Tibial nerve (tissue), 4 donors: ENCODE results near the gene SCYGR1. TPM values are rescaled to one million over a fixed set of nuclear protein-coding genes. Genes with fewer than 3 reads are reported as not detected.
"Not testable (repeated sequence)": the region's sequence is repeated elsewhere in the genome, so short reads cannot be mapped to it uniquely, and the experiment has no call there.

ENCODE experiments used
- DNase-seq, 2 donors: peaks; one replicate each; pipeline ENCODE4 v3.0.0-alpha.2; 2019; ENCODE audit warnings: low spot score in 2 of 2
- H3K27ac ChIP-seq, 4 donors: fragments of 200-600 bp; sonication (generic) in 3 of 4; one replicate each; pipeline ENCODE4 v1.5.1; 2017 to 2019; ENCODE audit warnings: mild to moderate bottlenecking in 1 of 4
- H3K27me3 ChIP-seq, 2 donors: fragments of 200-600 bp; sonication (generic) in 1 of 2; one replicate each; pipeline versions ENCODE4 v1.5.1 to v1.6.0; 2017 to 2019
- H3K36me3 ChIP-seq, 3 donors: fragments of 200-600 bp; sonication (generic); one replicate each; pipeline ENCODE4 v1.5.1; 2018 to 2019
- H3K4me1 ChIP-seq, 4 donors: fragments of 200-600 bp; sonication (generic) in 3 of 4; one replicate each; pipeline ENCODE4 v1.5.1; 2017 to 2019
- H3K4me3 ChIP-seq, 4 donors: fragments of 200-600 bp; sonication (generic) in 3 of 4; one replicate each; pipeline ENCODE4 v1.5.1; 2017 to 2019; ENCODE audit warnings: mild to moderate bottlenecking in 1 of 4, moderate library complexity in 1 of 4
- H3K9me3 ChIP-seq, 4 donors: fragments of 200-600 bp; sonication (generic) in 3 of 4; one replicate each; pipeline ENCODE4 v1.5.1; 2017 to 2019
- CTCF ChIP-seq, 5 experiments: fragments of 200-600 bp in 3 of 5; fragments of 450-650 bp in 2 of 5; sonication (generic) in 3 of 5; IDR thresholded peaks; one replicate each; pipeline ENCODE4 v1.5.1; 2016 to 2019; ENCODE audit warnings: antibody characterized with exemption in 5 of 5, mild to moderate bottlenecking in 3 of 5, moderate library complexity in 2 of 5
- EP300 ChIP-seq, 2 donors: sonication (generic); formaldehyde crosslinking; IDR thresholded peaks; one replicate each; pipeline ENCODE4 v1.6.1; 2017; ENCODE audit warnings: antibody characterized with exemption in 2 of 2, mild to moderate bottlenecking in 1 of 2
- POLR2A ChIP-seq, 2 donors: fragments of 450-650 bp; IDR thresholded peaks; one replicate each; pipeline ENCODE4 v1.6.1; 2017; ENCODE audit warnings: antibody characterized with exemption in 2 of 2, mild to moderate bottlenecking in 2 of 2, moderate library complexity in 2 of 2
- WGBS, 2 donors: methylation state at CpG; one replicate each; pipeline ENCODE4 v1.1.5; 2018; 5-methylcytosine and 5-hydroxymethylcytosine counted together
- total RNA-seq, 4 donors: library from RNA; depleted of rRNA; stranded (reverse); fragments of >200 nt; gene quantifications; one replicate each; pipeline ENCODE4 v1.1.0, GENCODE V29; 2016

Gene SCYGR1
- total RNA-seq, 4 donors from 2014 or later, result not detected

- Histone ChIP-seq H3K36me3 (peaks cover 0 to 6% (median 0%) of the 10 kb centered on the region in 3 donors), H3K9me3 (no peaks in the 10 kb centered on the region), H3K27ac (no peak overlapping the region), H3K27me3 (no peaks in the 10 kb centered on the region), H3K4me1 (peaks cover 0 to 10% (median 4%) of the 10 kb centered on the region in 4 donors), H3K4me3 (no peak overlapping the region)
- DNase-seq, result no peak
- 52 to 75% methylated on average over 3 of the region's 3 CpGs for WGBS, 2 donors
- TF ChIP-seq POLR2A (IDR thresholded peaks at IDR 0.05) (no peak), CTCF (IDR thresholded peaks at IDR 0.05) (no peak), EP300 (IDR thresholded peaks at IDR 0.05) (no peak)
These were observed 21.9 kb downstream of the SCYGR1 start for GRCh38 chr2:227365833-227366232.

GRCh38 chr2:227364585-227365263 lies 23.0 kb downstream of the SCYGR1 start:
- not testable (repeated sequence) for H3K4me3 ChIP-seq, H3K27ac ChIP-seq, H3K27me3 ChIP-seq, H3K9me3 ChIP-seq, H3K4me1 ChIP-seq, DNase-seq
- peaks cover 0 to 16% (median 0%) of the 10 kb centered on the region in 3 donors for H3K36me3 ChIP-seq
- 86 to 88% methylated on average over 11 of the region's 11 CpGs for WGBS, 2 donors

- no peak overlapping the region for H3K4me3 ChIP-seq
These were observed 24.0 kb downstream of the SCYGR1 start for GRCh38 chr2:227363756-227364155.

GRCh38 chr2:227360351-227360750 lies 27.4 kb downstream of the SCYGR1 start:
- Histone ChIP-seq H3K36me3 (peaks cover 0 to 60% (median 3%) of the 10 kb centered on the region in 3 donors), H3K4me1 (no peaks in the 10 kb centered on the region), H3K27me3 (no peaks in the 10 kb centered on the region), H3K4me3 (no peak overlapping the region), H3K9me3 (no peaks in the 10 kb centered on the region), H3K27ac (no peak overlapping the region)
- DNase-seq, result no peak
- WGBS, 2 donors, result 83 to 85% methylated on average over 5 of the region's 5 CpGs
- no peak for TF ChIP-seq EP300 (IDR thresholded peaks at IDR 0.05)
- no peak for TF ChIP-seq CTCF (IDR thresholded peaks at IDR 0.05)
- no peak for TF ChIP-seq POLR2A (IDR thresholded peaks at IDR 0.05)

More at GRCh38 chr2:227363756-227364155, 24.0 kb downstream of the SCYGR1 start:
- no peak for DNase-seq
- Histone ChIP-seq H3K27ac (no peak overlapping the region), H3K9me3 (no peaks in the 10 kb centered on the region), H3K27me3 (no peaks in the 10 kb centered on the region), H3K4me1 (peaks cover 0 to 10% (median 4%) of the 10 kb centered on the region in 4 donors), H3K36me3 (peaks cover 0 to 26% (median 0%) of the 10 kb centered on the region in 3 donors)
- WGBS, 2 donors, result 93 to 96% methylated on average over 6 of the region's 6 CpGs
- TF ChIP-seq CTCF (IDR thresholded peaks at IDR 0.05) (no peak), EP300 (IDR thresholded peaks at IDR 0.05) (no peak), POLR2A (IDR thresholded peaks at IDR 0.05) (no peak)

GRCh38 chr2:227351639-227352038 lies 36.1 kb downstream of the SCYGR1 start:
- peaks cover 0 to 65% (median 0%) of the 10 kb centered on the region in 3 donors for H3K36me3 ChIP-seq
- WGBS, 2 donors, result 57 to 82% methylated on average over 4 of the region's 4 CpGs
- H3K4me1 ChIP-seq, result no peaks in the 10 kb centered on the region
- TF ChIP-seq POLR2A (IDR thresholded peaks at IDR 0.05) (no peak), EP300 (IDR thresholded peaks at IDR 0.05) (no peak), CTCF (IDR thresholded peaks at IDR 0.05) (no peak)
- H3K4me3 ChIP-seq, result no peak overlapping the region
- H3K27me3 ChIP-seq, result no peaks in the 10 kb centered on the region
- no peaks in the 10 kb centered on the region for H3K9me3 ChIP-seq
- no peak overlapping the region for H3K27ac ChIP-seq
- no peak for DNase-seq
